ENCODE measurements around the gene MIDN.

DNA sequence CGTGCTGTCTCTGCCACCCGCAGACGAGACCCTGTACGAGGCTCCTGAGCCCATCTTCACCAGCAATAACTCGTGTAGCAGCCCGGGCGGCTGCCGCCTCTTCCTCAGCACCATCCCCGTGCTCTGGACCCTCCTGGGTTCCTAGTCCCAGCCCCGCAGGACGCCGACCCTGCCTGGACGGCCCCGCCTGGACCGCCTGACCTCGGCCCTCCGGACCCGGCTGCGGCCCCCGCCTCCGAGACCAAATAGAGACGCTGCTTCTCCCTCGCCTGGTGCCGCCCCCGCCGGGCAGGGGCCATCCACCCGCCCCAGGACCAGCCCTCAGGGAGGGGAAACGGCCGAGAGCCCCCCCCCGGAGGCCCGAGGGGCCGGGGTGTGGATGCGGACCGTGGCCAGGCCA lies 51.4 kb downstream of the MIDN start:
- TF ChIP-seq CTCF (IDR thresholded peaks at IDR 0.05 in 4 of 5, conservative IDR thresholded peaks at IDR 0.05 in 1 of 5): no peak
- TF ChIP-seq POLR2A (IDR thresholded peaks at IDR 0.05): no peak
